GM10266 (cell line): ENCODE results near the gene CADM2.

Source experiments
- DNase-seq: peaks from one replicate; pipeline ENCODE4 v3.0.0; 2012; ENCODE audit errors: extremely low spot score
- TF ChIP-seq, protein P1 (sequence below): IDR thresholded peaks from 2 replicates; pipeline ENCODE4 v1.5.1; 2012; ENCODE audit warnings: mild to moderate bottlenecking, low read depth; ENCODE audit not compliant: control insufficient read depth, insufficient read depth; ENCODE audit errors: missing control alignments

The CADM2 gene

DNA sequence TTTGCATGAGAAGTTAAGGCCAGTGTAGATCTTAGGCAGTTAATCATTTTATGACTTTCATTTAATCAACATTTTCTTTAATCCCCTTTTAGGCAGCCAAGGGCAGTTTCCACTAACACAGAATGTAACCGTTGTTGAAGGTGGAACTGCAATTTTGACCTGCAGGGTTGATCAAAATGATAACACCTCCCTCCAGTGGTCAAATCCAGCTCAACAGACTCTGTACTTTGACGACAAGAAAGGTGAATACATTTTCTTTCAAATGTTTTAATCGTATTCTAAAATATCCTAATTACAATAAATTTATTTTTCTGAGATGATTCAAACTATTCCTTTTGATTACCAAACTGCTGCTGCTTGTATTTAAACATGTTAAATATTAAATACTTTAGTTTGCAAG lies 843.2 kb downstream of the CADM2 start:
- TF ChIP-seq, protein P1, sequence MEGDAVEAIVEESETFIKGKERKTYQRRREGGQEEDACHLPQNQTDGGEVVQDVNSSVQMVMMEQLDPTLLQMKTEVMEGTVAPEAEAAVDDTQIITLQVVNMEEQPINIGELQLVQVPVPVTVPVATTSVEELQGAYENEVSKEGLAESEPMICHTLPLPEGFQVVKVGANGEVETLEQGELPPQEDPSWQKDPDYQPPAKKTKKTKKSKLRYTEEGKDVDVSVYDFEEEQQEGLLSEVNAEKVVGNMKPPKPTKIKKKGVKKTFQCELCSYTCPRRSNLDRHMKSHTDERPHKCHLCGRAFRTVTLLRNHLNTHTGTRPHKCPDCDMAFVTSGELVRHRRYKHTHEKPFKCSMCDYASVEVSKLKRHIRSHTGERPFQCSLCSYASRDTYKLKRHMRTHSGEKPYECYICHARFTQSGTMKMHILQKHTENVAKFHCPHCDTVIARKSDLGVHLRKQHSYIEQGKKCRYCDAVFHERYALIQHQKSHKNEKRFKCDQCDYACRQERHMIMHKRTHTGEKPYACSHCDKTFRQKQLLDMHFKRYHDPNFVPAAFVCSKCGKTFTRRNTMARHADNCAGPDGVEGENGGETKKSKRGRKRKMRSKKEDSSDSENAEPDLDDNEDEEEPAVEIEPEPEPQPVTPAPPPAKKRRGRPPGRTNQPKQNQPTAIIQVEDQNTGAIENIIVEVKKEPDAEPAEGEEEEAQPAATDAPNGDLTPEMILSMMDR, result no peak
- DNase-seq, result no peak

DNA sequence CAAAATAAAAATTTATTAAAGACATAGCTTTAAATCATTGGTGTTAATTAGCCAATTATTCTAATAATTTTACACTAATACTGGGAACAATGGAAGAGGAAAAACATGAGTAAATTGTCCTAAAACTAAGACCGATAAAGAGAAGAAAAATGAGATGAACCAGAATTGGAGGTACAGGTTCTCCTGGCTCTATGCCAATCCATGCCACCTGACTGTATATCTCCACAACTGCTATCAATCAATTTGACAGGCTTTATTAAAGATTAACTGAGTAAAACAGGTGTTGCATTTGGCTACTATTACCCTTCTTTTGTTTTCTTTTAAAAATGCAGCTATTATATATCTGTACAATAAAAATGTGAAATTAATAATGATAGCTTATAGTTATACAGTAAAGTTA lies 850.0 kb downstream of the CADM2 start:
- TF ChIP-seq, protein P1, result no peak
- DNase-seq, result no peak

GRCh38 chr3:85821130-85821756 lies 862.5 kb downstream of the CADM2 start:
- DNase-seq, result peak; percentile 11
- TF ChIP-seq, protein P1, result peak; percentile 62

- DNase-seq, result no peak
- TF ChIP-seq, protein P1, result no peak
Measured at GRCh38 chr3:85835857-85836440, 877.2 kb downstream of the CADM2 start.

DNA sequence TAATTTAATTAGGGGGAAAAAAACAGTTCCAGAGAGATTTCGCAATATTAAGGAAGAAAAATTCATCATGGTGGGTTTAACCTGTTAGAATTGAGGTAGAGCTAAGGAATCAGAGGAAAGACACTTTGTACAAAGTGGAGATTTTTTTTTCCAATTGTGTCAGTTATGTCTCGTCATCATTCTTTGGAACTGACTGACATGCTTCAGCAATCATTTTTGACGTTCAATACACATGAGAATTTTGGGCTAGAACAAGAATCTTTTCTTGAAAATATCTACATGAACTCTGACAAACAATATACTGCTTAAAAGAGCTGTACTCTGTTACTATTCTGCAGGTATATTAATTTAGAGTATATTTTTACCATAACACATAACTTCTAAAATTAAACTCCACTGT lies 878.6 kb downstream of the CADM2 start:
- TF ChIP-seq, protein P1, result no peak
- no peak for DNase-seq

GRCh38 chr3:85838921-85839320 lies 880.1 kb downstream of the CADM2 start:
- TF ChIP-seq, protein P1, result no peak
- DNase-seq, result no peak

GRCh38 chr3:85842081-85842480 lies 883.3 kb downstream of the CADM2 start:
- TF ChIP-seq, protein P1, result no peak
- no peak for DNase-seq
